ENCODE results near the gene ZNF280A. TPM values are rescaled to one million over a fixed set of nuclear protein-coding genes. Genes with fewer than 3 reads are reported as not detected.

ZNF280A gene
- total RNA-seq, 1 experiment from 2014 or later = 0.22 TPM

DNA sequence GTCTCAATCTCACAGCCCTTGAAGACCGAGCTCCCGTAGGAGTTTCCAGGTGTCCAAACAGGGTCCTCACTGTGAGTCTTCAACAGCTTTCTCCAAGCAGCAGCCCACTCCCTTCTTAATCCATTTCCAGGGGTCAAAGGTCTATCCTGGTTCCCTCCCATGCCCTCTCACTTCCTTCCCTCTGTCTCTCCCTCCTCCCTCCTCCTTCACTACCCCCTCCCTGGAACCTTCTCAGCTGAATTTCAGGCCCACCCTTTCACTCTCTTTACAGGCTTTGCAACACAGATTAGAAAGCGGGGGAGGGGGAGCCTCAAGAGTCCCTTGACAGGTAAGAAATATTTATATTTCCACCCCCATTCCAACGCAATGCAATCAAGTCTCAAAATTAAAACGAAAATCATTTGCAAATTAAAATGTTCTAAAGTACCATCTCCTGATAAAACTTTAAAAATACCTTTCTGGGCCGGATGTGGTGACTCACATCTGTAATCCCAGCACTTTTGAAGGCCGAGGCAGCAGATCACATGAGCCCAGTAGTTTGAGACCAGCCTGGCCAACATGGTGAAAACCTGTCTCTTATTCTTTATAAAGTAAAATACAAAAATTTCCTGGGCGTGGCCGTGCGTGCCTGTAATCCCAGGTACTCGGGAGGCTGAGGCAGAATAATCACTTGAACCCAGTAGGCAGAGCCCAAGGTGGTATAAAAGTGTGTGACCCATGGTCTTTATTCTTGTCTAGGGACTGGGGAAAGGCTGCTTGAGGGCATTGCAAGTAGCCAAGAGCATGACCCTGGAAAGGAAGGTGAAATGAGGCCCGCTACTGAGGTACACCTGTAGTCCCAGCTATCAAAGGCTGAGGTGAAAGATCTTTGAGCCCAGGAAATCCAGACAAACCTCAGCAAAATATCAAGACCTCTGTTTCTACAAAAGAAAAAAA lies 865 bp upstream of the ZNF280A start (continued):
- no peak for TF ChIP-seq ELF4 (CRISPR knock-in tag; IDR thresholded peaks at IDR 0.05; ENCODE audit: low read depth)

DNA sequence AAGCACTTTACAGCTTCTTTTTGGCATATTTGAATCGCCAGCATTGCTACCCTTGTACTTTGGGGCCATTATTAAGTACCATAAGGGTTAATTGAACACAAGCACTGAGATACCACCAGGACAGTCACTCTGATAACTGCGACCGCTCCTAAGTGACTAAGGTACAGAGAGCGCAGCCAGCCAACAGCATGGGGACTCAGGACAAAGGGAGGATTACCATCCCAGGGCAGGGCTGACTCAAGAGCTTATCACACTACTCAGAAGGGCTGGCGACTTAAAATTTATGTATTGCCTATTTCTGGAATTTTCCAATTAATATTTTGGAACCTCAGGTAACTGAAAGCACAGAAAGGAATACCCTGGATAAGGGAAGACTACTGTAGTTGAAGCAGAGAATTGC lies 479 bp downstream of the ZNF280A start:
- ATAC-seq = no peak
- CTCF ChIA-PET = interaction anchor here (1.0 to 2.7 kb wide), 8 partner anchors 9 to 147 kb away, joined by 3 to 10 read pairs (median 7); partner anchors contain the start of genes PRAME and ZNF280B

More for the DNA sequence above, 479 bp downstream of the ZNF280A start:
- TF ChIP-seq ZNF671 (CRISPR knock-in tag; IDR thresholded peaks at IDR 0.05) (no peak), TEAD1 (CRISPR knock-in tag; IDR thresholded peaks at IDR 0.05) (no peak), ATF1 (CRISPR knock-in tag; IDR thresholded peaks at IDR 0.05) (no peak), FOXP4 (CRISPR knock-in tag; IDR thresholded peaks at IDR 0.05) (no peak), CREM (CRISPR knock-in tag; IDR thresholded peaks at IDR 0.05) (no peak), TCF7 (CRISPR knock-in tag; IDR thresholded peaks at IDR 0.05; ENCODE audit: low read depth) (no peak), GTF2I (CRISPR knock-in tag; conservative IDR thresholded peaks at IDR 0.05) (no peak), ATF2 (CRISPR knock-in tag; IDR thresholded peaks at IDR 0.05; ENCODE audit: borderline replicate concordance, low read depth) (no peak), CBFB (CRISPR knock-in tag; IDR thresholded peaks at IDR 0.05; ENCODE audit: low read depth) (no peak), ZNF416 (CRISPR knock-in tag; IDR thresholded peaks at IDR 0.05) (no peak), RORB (CRISPR knock-in tag; IDR thresholded peaks at IDR 0.05) (no peak), KAT7 (CRISPR knock-in tag; IDR thresholded peaks at IDR 0.05; ENCODE audit: borderline replicate concordance) (no peak)
- TF ChIP-seq, protein P1, sequence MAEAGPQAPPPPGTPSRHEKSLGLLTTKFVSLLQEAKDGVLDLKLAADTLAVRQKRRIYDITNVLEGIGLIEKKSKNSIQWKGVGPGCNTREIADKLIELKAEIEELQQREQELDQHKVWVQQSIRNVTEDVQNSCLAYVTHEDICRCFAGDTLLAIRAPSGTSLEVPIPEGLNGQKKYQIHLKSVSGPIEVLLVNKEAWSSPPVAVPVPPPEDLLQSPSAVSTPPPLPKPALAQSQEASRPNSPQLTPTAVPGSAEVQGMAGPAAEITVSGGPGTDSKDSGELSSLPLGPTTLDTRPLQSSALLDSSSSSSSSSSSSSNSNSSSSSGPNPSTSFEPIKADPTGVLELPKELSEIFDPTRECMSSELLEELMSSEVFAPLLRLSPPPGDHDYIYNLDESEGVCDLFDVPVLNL (CRISPR knock-in tag; IDR thresholded peaks at IDR 0.05; ENCODE audit: borderline replicate concordance, low read depth) = no peak
- TF ChIP-seq, protein P2, sequence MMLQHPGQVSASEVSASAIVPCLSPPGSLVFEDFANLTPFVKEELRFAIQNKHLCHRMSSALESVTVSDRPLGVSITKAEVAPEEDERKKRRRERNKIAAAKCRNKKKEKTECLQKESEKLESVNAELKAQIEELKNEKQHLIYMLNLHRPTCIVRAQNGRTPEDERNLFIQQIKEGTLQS (CRISPR knock-in tag; conservative IDR thresholded peaks at IDR 0.05) = no peak
- TF ChIP-seq, protein P3, sequence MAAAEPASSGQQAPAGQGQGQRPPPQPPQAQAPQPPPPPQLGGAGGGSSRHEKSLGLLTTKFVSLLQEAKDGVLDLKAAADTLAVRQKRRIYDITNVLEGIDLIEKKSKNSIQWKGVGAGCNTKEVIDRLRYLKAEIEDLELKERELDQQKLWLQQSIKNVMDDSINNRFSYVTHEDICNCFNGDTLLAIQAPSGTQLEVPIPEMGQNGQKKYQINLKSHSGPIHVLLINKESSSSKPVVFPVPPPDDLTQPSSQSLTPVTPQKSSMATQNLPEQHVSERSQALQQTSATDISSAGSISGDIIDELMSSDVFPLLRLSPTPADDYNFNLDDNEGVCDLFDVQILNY (CRISPR knock-in tag; IDR thresholded peaks at IDR 0.05) = no peak
- TF ChIP-seq, protein P4, sequence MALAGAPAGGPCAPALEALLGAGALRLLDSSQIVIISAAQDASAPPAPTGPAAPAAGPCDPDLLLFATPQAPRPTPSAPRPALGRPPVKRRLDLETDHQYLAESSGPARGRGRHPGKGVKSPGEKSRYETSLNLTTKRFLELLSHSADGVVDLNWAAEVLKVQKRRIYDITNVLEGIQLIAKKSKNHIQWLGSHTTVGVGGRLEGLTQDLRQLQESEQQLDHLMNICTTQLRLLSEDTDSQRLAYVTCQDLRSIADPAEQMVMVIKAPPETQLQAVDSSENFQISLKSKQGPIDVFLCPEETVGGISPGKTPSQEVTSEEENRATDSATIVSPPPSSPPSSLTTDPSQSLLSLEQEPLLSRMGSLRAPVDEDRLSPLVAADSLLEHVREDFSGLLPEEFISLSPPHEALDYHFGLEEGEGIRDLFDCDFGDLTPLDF (CRISPR knock-in tag; IDR thresholded peaks at IDR 0.05) = no peak
- TF ChIP-seq, protein P5, sequence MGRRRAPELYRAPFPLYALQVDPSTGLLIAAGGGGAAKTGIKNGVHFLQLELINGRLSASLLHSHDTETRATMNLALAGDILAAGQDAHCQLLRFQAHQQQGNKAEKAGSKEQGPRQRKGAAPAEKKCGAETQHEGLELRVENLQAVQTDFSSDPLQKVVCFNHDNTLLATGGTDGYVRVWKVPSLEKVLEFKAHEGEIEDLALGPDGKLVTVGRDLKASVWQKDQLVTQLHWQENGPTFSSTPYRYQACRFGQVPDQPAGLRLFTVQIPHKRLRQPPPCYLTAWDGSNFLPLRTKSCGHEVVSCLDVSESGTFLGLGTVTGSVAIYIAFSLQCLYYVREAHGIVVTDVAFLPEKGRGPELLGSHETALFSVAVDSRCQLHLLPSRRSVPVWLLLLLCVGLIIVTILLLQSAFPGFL (CRISPR knock-in tag; IDR thresholded peaks at IDR 0.05; ENCODE audit: borderline replicate concordance) = no peak
- Mint-ChIP-seq H3K36me3 (no peaks in the 10 kb centered on the region), H3K9me3 (peaks cover 15% of the 10 kb centered on the region), H3K4me3 (no peak overlapping the region), H3K27ac (no peak overlapping the region), H3K27me3 (ENCODE audit: low read depth) (peaks cover 91% of the 10 kb centered on the region), H3K4me1 (peaks cover 14% of the 10 kb centered on the region)
- no peak for DNase-seq (ENCODE audit: low spot score)
- POLR2A ChIA-PET = interaction anchor here (1.5 kb wide), 1 partner anchor 11 kb away, joined by 5 read pairs; the partner anchor contains the start of gene ZNF280B
